Measurements from ENCODE around the gene RIMBP2. TPM values are rescaled to one million over a fixed set of nuclear protein-coding genes. Genes with fewer than 3 reads are reported as not detected.

Gene RIMBP2
- total and polyA plus RNA-seq, 2 experiments from 2014 or later, result 0.31 to 0.37 TPM

DNA sequence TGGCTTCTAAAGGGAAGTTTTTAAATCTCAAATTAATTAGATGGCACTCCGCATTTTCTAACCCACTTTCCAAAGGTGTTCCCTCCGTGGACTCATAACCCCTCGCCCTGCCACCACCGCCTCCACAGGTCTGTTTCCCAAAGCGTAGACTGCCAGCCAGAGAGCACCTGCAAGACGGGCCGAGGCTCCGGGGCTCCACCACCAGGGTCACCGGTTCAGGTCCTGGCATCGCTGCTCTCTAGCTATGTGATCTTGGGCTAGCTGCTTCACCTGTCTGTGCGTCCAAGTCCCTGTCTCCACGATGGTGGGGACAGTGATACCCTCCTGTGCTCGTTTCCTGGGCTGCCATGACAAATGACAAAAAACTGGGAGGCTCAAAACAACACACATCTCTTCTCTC lies 11.5 kb downstream of the RIMBP2 start:
- Mint-ChIP-seq H3K9me3 (peaks cover 87% of the 10 kb centered on the region), H3K27ac (no peak overlapping the region), H3K4me3 (no peak overlapping the region), H3K4me1 (peaks cover 9% of the 10 kb centered on the region; the same call in 2 of the 3 replicates), H3K36me3 (ENCODE audit: low read depth) (peaks cover 26% of the 10 kb centered on the region), H3K27me3 (ENCODE audit: insufficient read depth, low read depth, poor library complexity) (peaks cover 13% of the 10 kb centered on the region)
- H2AFZ ChIP-seq, result no peak overlapping the region
- TF ChIP-seq, protein P1, sequence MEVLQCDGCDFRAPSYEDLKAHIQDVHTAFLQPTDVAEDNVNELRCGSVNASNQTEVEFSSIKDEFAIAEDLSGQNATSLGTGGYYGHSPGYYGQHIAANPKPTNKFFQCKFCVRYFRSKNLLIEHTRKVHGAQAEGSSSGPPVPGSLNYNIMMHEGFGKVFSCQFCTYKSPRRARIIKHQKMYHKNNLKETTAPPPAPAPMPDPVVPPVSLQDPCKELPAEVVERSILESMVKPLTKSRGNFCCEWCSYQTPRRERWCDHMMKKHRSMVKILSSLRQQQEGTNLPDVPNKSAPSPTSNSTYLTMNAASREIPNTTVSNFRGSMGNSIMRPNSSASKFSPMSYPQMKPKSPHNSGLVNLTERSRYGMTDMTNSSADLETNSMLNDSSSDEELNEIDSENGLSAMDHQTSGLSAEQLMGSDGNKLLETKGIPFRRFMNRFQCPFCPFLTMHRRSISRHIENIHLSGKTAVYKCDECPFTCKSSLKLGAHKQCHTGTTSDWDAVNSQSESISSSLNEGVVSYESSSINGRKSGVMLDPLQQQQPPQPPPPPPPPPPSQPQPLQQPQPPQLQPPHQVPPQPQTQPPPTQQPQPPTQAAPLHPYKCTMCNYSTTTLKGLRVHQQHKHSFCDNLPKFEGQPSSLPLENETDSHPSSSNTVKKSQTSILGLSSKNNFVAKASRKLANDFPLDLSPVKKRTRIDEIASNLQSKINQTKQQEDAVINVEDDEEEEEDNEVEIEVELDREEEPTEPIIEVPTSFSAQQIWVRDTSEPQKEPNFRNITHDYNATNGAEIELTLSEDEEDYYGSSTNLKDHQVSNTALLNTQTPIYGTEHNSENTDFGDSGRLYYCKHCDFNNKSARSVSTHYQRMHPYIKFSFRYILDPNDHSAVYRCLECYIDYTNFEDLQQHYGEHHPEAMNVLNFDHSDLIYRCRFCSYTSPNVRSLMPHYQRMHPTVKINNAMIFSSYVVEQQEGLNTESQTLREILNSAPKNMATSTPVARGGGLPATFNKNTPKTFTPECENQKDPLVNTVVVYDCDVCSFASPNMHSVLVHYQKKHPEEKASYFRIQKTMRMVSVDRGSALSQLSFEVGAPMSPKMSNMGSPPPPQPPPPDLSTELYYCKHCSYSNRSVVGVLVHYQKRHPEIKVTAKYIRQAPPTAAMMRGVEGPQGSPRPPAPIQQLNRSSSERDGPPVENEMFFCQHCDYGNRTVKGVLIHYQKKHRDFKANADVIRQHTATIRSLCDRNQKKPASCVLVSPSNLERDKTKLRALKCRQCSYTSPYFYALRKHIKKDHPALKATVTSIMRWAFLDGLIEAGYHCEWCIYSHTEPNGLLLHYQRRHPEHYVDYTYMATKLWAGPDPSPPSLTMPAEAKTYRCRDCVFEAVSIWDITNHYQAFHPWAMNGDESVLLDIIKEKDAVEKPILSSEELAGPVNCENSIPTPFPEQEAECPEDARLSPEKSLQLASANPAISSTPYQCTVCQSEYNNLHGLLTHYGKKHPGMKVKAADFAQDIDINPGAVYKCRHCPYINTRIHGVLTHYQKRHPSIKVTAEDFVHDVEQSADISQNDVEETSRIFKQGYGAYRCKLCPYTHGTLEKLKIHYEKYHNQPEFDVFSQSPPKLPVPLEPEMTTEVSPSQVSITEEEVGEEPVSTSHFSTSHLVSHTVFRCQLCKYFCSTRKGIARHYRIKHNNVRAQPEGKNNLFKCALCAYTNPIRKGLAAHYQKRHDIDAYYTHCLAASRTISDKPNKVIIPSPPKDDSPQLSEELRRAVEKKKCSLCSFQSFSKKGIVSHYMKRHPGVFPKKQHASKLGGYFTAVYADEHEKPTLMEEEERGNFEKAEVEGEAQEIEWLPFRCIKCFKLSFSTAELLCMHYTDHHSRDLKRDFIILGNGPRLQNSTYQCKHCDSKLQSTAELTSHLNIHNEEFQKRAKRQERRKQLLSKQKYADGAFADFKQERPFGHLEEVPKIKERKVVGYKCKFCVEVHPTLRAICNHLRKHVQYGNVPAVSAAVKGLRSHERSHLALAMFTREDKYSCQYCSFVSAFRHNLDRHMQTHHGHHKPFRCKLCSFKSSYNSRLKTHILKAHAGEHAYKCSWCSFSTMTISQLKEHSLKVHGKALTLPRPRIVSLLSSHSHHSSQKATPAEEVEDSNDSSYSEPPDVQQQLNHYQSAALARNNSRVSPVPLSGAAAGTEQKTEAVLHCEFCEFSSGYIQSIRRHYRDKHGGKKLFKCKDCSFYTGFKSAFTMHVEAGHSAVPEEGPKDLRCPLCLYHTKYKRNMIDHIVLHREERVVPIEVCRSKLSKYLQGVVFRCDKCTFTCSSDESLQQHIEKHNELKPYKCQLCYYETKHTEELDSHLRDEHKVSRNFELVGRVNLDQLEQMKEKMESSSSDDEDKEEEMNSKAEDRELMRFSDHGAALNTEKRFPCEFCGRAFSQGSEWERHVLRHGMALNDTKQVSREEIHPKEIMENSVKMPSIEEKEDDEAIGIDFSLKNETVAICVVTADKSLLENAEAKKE (CRISPR knock-in tag; IDR thresholded peaks at IDR 0.05), result no peak
- TF ChIP-seq NANOG (IDR thresholded peaks at IDR 0.05; ENCODE audit: borderline replicate concordance) (no peak), ZNF331 (CRISPR knock-in tag; IDR thresholded peaks at IDR 0.05; ENCODE audit: low read depth) (no peak), CREB1 (CRISPR knock-in tag; IDR thresholded peaks at IDR 0.05; ENCODE audit: low read depth) (no peak), POLR2AphosphoS5 (IDR thresholded peaks at IDR 0.05; ENCODE audit: low read depth) (no peak), STAT1 (IDR thresholded peaks at IDR 0.05; ENCODE audit: unreplicated experiment) (no peak), EZH2 (IDR thresholded peaks at IDR 0.05; ENCODE audit: low read depth, unreplicated experiment) (no peak), JUNB (IDR thresholded peaks at IDR 0.05; ENCODE audit: unreplicated experiment) (no peak), EZH2phosphoT487 (IDR thresholded peaks at IDR 0.05; ENCODE audit: unreplicated experiment) (no peak)
- TF ChIP-seq, protein P2, sequence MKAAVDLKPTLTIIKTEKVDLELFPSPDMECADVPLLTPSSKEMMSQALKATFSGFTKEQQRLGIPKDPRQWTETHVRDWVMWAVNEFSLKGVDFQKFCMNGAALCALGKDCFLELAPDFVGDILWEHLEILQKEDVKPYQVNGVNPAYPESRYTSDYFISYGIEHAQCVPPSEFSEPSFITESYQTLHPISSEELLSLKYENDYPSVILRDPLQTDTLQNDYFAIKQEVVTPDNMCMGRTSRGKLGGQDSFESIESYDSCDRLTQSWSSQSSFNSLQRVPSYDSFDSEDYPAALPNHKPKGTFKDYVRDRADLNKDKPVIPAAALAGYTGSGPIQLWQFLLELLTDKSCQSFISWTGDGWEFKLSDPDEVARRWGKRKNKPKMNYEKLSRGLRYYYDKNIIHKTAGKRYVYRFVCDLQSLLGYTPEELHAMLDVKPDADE (IDR thresholded peaks at IDR 0.05), result no peak
- TF ChIP-seq, protein P3, sequence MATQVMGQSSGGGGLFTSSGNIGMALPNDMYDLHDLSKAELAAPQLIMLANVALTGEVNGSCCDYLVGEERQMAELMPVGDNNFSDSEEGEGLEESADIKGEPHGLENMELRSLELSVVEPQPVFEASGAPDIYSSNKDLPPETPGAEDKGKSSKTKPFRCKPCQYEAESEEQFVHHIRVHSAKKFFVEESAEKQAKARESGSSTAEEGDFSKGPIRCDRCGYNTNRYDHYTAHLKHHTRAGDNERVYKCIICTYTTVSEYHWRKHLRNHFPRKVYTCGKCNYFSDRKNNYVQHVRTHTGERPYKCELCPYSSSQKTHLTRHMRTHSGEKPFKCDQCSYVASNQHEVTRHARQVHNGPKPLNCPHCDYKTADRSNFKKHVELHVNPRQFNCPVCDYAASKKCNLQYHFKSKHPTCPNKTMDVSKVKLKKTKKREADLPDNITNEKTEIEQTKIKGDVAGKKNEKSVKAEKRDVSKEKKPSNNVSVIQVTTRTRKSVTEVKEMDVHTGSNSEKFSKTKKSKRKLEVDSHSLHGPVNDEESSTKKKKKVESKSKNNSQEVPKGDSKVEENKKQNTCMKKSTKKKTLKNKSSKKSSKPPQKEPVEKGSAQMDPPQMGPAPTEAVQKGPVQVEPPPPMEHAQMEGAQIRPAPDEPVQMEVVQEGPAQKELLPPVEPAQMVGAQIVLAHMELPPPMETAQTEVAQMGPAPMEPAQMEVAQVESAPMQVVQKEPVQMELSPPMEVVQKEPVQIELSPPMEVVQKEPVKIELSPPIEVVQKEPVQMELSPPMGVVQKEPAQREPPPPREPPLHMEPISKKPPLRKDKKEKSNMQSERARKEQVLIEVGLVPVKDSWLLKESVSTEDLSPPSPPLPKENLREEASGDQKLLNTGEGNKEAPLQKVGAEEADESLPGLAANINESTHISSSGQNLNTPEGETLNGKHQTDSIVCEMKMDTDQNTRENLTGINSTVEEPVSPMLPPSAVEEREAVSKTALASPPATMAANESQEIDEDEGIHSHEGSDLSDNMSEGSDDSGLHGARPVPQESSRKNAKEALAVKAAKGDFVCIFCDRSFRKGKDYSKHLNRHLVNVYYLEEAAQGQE (IDR thresholded peaks at IDR 0.05; ENCODE audit: unreplicated experiment), result no peak
- TF ChIP-seq, protein P4, sequence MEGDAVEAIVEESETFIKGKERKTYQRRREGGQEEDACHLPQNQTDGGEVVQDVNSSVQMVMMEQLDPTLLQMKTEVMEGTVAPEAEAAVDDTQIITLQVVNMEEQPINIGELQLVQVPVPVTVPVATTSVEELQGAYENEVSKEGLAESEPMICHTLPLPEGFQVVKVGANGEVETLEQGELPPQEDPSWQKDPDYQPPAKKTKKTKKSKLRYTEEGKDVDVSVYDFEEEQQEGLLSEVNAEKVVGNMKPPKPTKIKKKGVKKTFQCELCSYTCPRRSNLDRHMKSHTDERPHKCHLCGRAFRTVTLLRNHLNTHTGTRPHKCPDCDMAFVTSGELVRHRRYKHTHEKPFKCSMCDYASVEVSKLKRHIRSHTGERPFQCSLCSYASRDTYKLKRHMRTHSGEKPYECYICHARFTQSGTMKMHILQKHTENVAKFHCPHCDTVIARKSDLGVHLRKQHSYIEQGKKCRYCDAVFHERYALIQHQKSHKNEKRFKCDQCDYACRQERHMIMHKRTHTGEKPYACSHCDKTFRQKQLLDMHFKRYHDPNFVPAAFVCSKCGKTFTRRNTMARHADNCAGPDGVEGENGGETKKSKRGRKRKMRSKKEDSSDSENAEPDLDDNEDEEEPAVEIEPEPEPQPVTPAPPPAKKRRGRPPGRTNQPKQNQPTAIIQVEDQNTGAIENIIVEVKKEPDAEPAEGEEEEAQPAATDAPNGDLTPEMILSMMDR (conservative IDR thresholded peaks at IDR 0.05; ENCODE audit: low read depth in 2 of 2), result no peak
- no peaks in the 10 kb centered on the region for H3K27me3 ChIP-seq (ENCODE audit: insufficient read depth)
- H3F3A ChIP-seq (replicated peaks; ENCODE audit: low read depth), result no peaks in the 10 kb centered on the region
- H3K4me2 ChIP-seq, result no peak overlapping the region
- H4K20me1 ChIP-seq (replicated peaks; ENCODE audit: insufficient read depth), result no peaks in the 10 kb centered on the region
- DNase-seq (ENCODE audit: low spot score), result no peak
- no peak for ATAC-seq
- H3K27ac ChIP-seq (ENCODE audit: low read depth), result no peak overlapping the region
- H3K9me2 ChIP-seq (ENCODE audit: insufficient read depth), result no peaks in the 10 kb centered on the region
- H3K4me3 ChIP-seq, result no peak overlapping the region
- no peaks in the 10 kb centered on the region for H3K36me3 ChIP-seq (ENCODE audit: insufficient read depth)
- no peaks in the 10 kb centered on the region for H3K79me2 ChIP-seq (replicated peaks; ENCODE audit: insufficient read depth)
- H3K4me1 ChIP-seq (ENCODE audit: insufficient read depth), result no peaks in the 10 kb centered on the region
